H1 (cell line): ENCODE measurements around the gene CLDN12. TPM values are rescaled to one million over a fixed set of nuclear protein-coding genes. Genes with fewer than 3 reads are reported as not detected.

Source experiments
- CTCF ChIA-PET: fragments of 300-600 bp; sonication (Branson Sonifier 250); formaldehyde crosslinking; loops from one replicate; lab custom pipeline; 2021; ENCODE audit not compliant: partially characterized antibody; lab: Charles Lee
- POLR2A ChIA-PET: fragments of 300-600 bp; sonication (Branson Sonifier 250); formaldehyde crosslinking; loops from one replicate; lab custom pipeline; 2021; ENCODE audit warnings: inconsistent platforms; ENCODE audit not compliant: partially characterized antibody; lab: Charles Lee
- DNase-seq, 2 experiments: peaks; one replicate each; pipeline versions ENCODE4 v3.0.0 to v3.0.0-alpha.2; 2010 to 2022; ENCODE audit warnings: low spot score in 2 of 2, low read depth in 1 of 2, mixed read lengths in 1 of 2
- FAIRE-seq: peaks from 2 replicates; lab custom pipeline; 2011; peaks lifted over from hg19 to GRCh38; lab: Jason Lieb, UNC
- H2AFZ ChIP-seq: 2 replicates; pipeline ENCODE4 v1.8.1; 2012; ENCODE audit warnings: low read length, inconsistent platforms
- H2AK5ac ChIP-seq: 2 replicates; pipeline ENCODE4 v1.6.1; 2013; ENCODE audit warnings: low read depth, low read length
- H2BK120ac ChIP-seq: replicated peaks from 2 replicates; pipeline ENCODE3; 2013; ENCODE audit warnings: low read depth, low read length, inconsistent platforms
- H2BK12ac ChIP-seq: 2 replicates; pipeline ENCODE4 v1.6.1; 2013; ENCODE audit warnings: low read depth, low read length
- H2BK15ac ChIP-seq: 2 replicates; pipeline ENCODE4 v1.6.1; 2013; ENCODE audit warnings: low read length
- H2BK20ac ChIP-seq: 2 replicates; pipeline ENCODE4 v1.6.1; 2013; ENCODE audit warnings: low read length
- H2BK5ac ChIP-seq: 2 replicates; pipeline ENCODE4 v1.6.1; 2013; ENCODE audit warnings: low read depth, low read length
- H3K14ac ChIP-seq: 2 replicates; pipeline ENCODE4 v1.6.1; 2013; ENCODE audit warnings: inconsistent platforms; ENCODE audit not compliant: insufficient read length
- H3K18ac ChIP-seq: 2 replicates; pipeline ENCODE4 v1.6.1; 2013; ENCODE audit warnings: low read length; ENCODE audit errors: extremely low read depth
- H3K23ac ChIP-seq: 2 replicates; pipeline ENCODE4 v1.6.1; 2013; ENCODE audit warnings: inconsistent platforms; ENCODE audit not compliant: insufficient read length
- H3K23me2 ChIP-seq: 2 replicates; pipeline ENCODE4 v1.6.1; 2013; ENCODE audit warnings: low read depth, low read length
- H3K27ac ChIP-seq: 2 replicates; pipeline ENCODE4 v1.6.1; 2011; ENCODE audit warnings: low read depth, low read length, inconsistent platforms
- H3K27me3 ChIP-seq, 4 experiments: replicated peaks in 1 of 4; 1 replicate in 1 of 4; 2 replicates in 3 of 4; pipeline versions ENCODE4 v1.6.1 to v1.8.1; 2011 to 2013; ENCODE audit warnings: low read length in 3 of 4, mild to moderate bottlenecking in 3 of 4, inconsistent platforms in 2 of 4, mixed read lengths in 2 of 4, moderate library complexity in 1 of 4; ENCODE audit not compliant: control insufficient read depth in 3 of 4, insufficient read depth in 3 of 4; ENCODE audit errors: extremely low read depth in 1 of 4
- H3K36me3 ChIP-seq, 4 experiments: 2 replicates each; pipeline versions ENCODE4 v1.6.1 to v1.8.1; 2011 to 2013; ENCODE audit warnings: mild to moderate bottlenecking in 4 of 4, low read length in 3 of 4, moderate library complexity in 2 of 4, control low read depth in 1 of 4, inconsistent platforms in 1 of 4; ENCODE audit not compliant: insufficient read depth in 4 of 4, control insufficient read depth in 2 of 4
- H3K4ac ChIP-seq: replicated peaks from 2 replicates; pipeline ENCODE3; 2013; ENCODE audit warnings: low read length, low read depth, mixed read lengths, inconsistent platforms; ENCODE audit not compliant: insufficient read length
- H3K4me1 ChIP-seq, 4 experiments: replicated peaks in 1 of 4; 1 replicate in 1 of 4; 2 replicates in 3 of 4; pipeline versions ENCODE4 v1.6.1 to v1.8.1; 2011 to 2013; ENCODE audit warnings: low read length in 3 of 4, inconsistent platforms in 2 of 4, mixed read lengths in 1 of 4; ENCODE audit not compliant: insufficient read depth in 4 of 4, control insufficient read depth in 3 of 4
- H3K4me2 ChIP-seq, 2 experiments: 2 replicates each; pipeline versions ENCODE4 v1.6.1 to v1.8.1; 2011 to 2013; ENCODE audit warnings: low read depth in 2 of 2, low read length in 2 of 2, control low read depth in 1 of 2, inconsistent platforms in 1 of 2, mild to moderate bottlenecking in 1 of 2; ENCODE audit not compliant: insufficient read depth in 1 of 2
- H3K4me3 ChIP-seq, 4 experiments: fragments of 200-600, 300-600 bp in 1 of 4; sonication (generic), shearing (Covaris generic), sonication (Bioruptor Twin) in 1 of 4; 2 replicates each; pipeline versions ENCODE4 v1.5.1 to v1.8.1; 2011 to 2016; ENCODE audit warnings: low read length in 4 of 4, low read depth in 3 of 4, control low read depth in 2 of 4, inconsistent platforms in 2 of 4, mild to moderate bottlenecking in 2 of 4, mixed read lengths in 1 of 4, moderate library complexity in 1 of 4; ENCODE audit not compliant: insufficient read depth in 2 of 4; ENCODE audit errors: extremely low read depth in 1 of 4
- H3K56ac ChIP-seq: replicated peaks from 2 replicates; pipeline ENCODE3; 2013; ENCODE audit warnings: low read depth, mild to moderate bottlenecking, mixed read lengths, low read length, inconsistent platforms; ENCODE audit not compliant: insufficient read length
- H3K79me1 ChIP-seq: 2 replicates; pipeline ENCODE4 v1.6.1; 2013; ENCODE audit warnings: low read depth, low read length, control low read depth
- H3K79me2 ChIP-seq, 2 experiments: 2 replicates each; pipeline versions ENCODE4 v1.6.1 to v1.8.1; 2012 to 2013; ENCODE audit warnings: low read length in 2 of 2, mild to moderate bottlenecking in 2 of 2, inconsistent platforms in 1 of 2; ENCODE audit not compliant: insufficient read depth in 2 of 2, control insufficient read depth in 1 of 2
- H3K9ac ChIP-seq, 4 experiments: replicated peaks in 1 of 4; 1 replicate in 1 of 4; 2 replicates in 3 of 4; pipeline versions ENCODE4 v1.6.1 to v1.8.1; 2011 to 2013; ENCODE audit warnings: low read depth in 3 of 4, low read length in 3 of 4, control low read depth in 2 of 4, mild to moderate bottlenecking in 2 of 4, moderate library complexity in 2 of 4, inconsistent platforms in 1 of 4; ENCODE audit errors: extremely low read depth in 1 of 4
- H3K9me3 ChIP-seq, 2 experiments: 2 replicates each; pipeline versions ENCODE4 v1.6.1 to v1.8.1; 2012 to 2013; ENCODE audit warnings: mild to moderate bottlenecking in 2 of 2, moderate library complexity in 2 of 2, control low read depth in 1 of 2, inconsistent platforms in 1 of 2, low read depth in 1 of 2, low read length in 1 of 2, mixed read lengths in 1 of 2; ENCODE audit not compliant: insufficient read depth in 2 of 2
- H4K20me1 ChIP-seq, 2 experiments: replicated peaks in 1 of 2; 2 replicates each; pipeline versions ENCODE3 to v1.8.1; 2011 to 2013; ENCODE audit warnings: inconsistent platforms in 2 of 2, low read length in 2 of 2, mild to moderate bottlenecking in 1 of 2; ENCODE audit not compliant: insufficient read depth in 2 of 2, control insufficient read depth in 1 of 2
- H4K5ac ChIP-seq: 2 replicates; pipeline ENCODE4 v1.6.1; 2013; ENCODE audit warnings: low read length, low read depth, mixed read lengths, inconsistent platforms; ENCODE audit not compliant: insufficient read length
- H4K8ac ChIP-seq: 2 replicates; pipeline ENCODE4 v1.8.0; 2013; ENCODE audit warnings: mild to moderate bottlenecking, moderate library complexity, low read length, inconsistent platforms; ENCODE audit not compliant: insufficient read depth; ENCODE audit errors: extremely low read depth
- H4K91ac ChIP-seq: replicated peaks from 2 replicates; pipeline ENCODE3; 2013; ENCODE audit warnings: low read length, mixed read lengths, inconsistent platforms; ENCODE audit not compliant: insufficient read length
- ASH2L ChIP-seq: fragments of 200-600, 300-600 bp; sonication (generic); IDR thresholded peaks from one replicate; pipeline ENCODE4 v1.7.1; 2017; ENCODE audit warnings: low read length
- BACH1 ChIP-seq: IDR thresholded peaks from 2 replicates; pipeline ENCODE4 v1.6.1; 2012; ENCODE audit warnings: low read length, improper control_type of control experiment
- CHD1 ChIP-seq: IDR thresholded peaks from 2 replicates; pipeline ENCODE4 v1.6.1; 2012; ENCODE audit warnings: low read depth, low read length, improper control_type of control experiment
- CHD2 ChIP-seq: IDR thresholded peaks from 2 replicates; pipeline ENCODE4 v1.6.1; 2012; ENCODE audit warnings: low read length, improper control_type of control experiment
- EZH2 ChIP-seq: fragments of 200-600 bp; sonication (generic); IDR thresholded peaks from 2 replicates; pipeline ENCODE4 v1.7.1; 2012; ENCODE audit warnings: low read depth, mild to moderate bottlenecking, moderate library complexity, low read length, inconsistent platforms; ENCODE audit not compliant: severe bottlenecking
- KDM1A ChIP-seq: fragments of 200-600, 300-600 bp; sonication (generic); IDR thresholded peaks from 2 replicates; pipeline ENCODE4 v1.7.1; 2016; ENCODE audit warnings: mild to moderate bottlenecking, low read length, borderline replicate concordance
- PHF8 ChIP-seq: fragments of 200-600 bp; sonication (generic); conservative IDR thresholded peaks from 2 replicates; pipeline ENCODE4 v1.7.1; 2012; ENCODE audit warnings: low read depth, mild to moderate bottlenecking, inconsistent platforms, low read length, moderate library complexity
- RFX5 ChIP-seq: IDR thresholded peaks from 2 replicates; pipeline ENCODE4 v1.6.1; 2011; ENCODE audit warnings: low read depth, low read length, improper control_type of control experiment, borderline replicate concordance
- WGBS, 2 experiments: shearing (Covaris generic) in 1 of 2; methylation state at CpG; one replicate each; pipeline versions ENCODE4 v1.1.6 to v1.1.7; 2013 to 2015; ENCODE audit warnings: low lambda C conversion rate in 2 of 2, mixed read lengths in 2 of 2, inconsistent platforms in 1 of 2, low coverage in 1 of 2, missing lambda C conversion rate in 1 of 2; ENCODE audit not compliant: insufficient replicate concordance in 2 of 2, insufficient coverage in 1 of 2, insufficient read length in 1 of 2; ENCODE audit errors: extremely low coverage in 1 of 2, missing lambda C conversion rate in 1 of 2; 5-methylcytosine and 5-hydroxymethylcytosine counted together
- polyA plus RNA-seq, 7 experiments: library from polyadenylated mRNA; depleted of rRNA in 3 of 7; stranded (reverse) in 5 of 7; unstranded in 2 of 7; fragments of >200 nt in 5 of 7; fragments of 200-250 nt in 2 of 7; gene quantifications; 1 replicate in 5 of 7; 2 replicates in 1 of 7; 4 replicates in 1 of 7; pipeline versions ENCODE4 v1.2.1 to v1.2.3, GENCODE V29; 2011 to 2013; ENCODE audit warnings: missing spikeins in 2 of 7, mixed read lengths in 2 of 7
- total RNA-seq: library from RNA; stranded (reverse); fragmentation: NEBNext Ultra II Directional; extraction: Animal tissue kit (Norgen Biotek cat#: 25700); gene quantifications from 2 replicates; pipeline ENCODE4 v1.2.1, GENCODE V29; 2021
- TF ChIP-seq, protein P1 (sequence below), 3 experiments: IDR thresholded peaks; 1 replicate in 2 of 3; 2 replicates in 1 of 3; pipeline versions ENCODE4 v1.5.1 to v1.6.1; 2011; ENCODE audit warnings: low read length in 3 of 3, mild to moderate bottlenecking in 3 of 3, inconsistent platforms in 2 of 3, low read depth in 1 of 3, moderate library complexity in 1 of 3; ENCODE audit not compliant: insufficient read depth in 1 of 3; ENCODE audit errors: control extremely low read depth in 1 of 3

Gene CLDN12
- total and polyA plus RNA-seq, 2 of the 8 experiments (the other 6 are each of a cell fraction or from before 2014, with no cell fraction given): 49.2 to 127 TPM

- WGBS, 2 experiments: 91% methylated on average over 5 of the region's 5 CpGs; no CpG with 5 or more reads in 1 of the 2 experiments
- H3K4me2 ChIP-seq: no peak overlapping the region
- no peak overlapping the region for H2BK5ac ChIP-seq
- no peak overlapping the region for H4K5ac ChIP-seq
- H2BK120ac ChIP-seq: no peak overlapping the region
- no peak overlapping the region for H4K91ac ChIP-seq
- no peaks in the 10 kb centered on the region for H3K27me3 ChIP-seq
- no peak overlapping the region for H2BK20ac ChIP-seq
- no peaks in the 10 kb centered on the region; the same call in 1 of the 2 replicates for H3K23me2 ChIP-seq
- H3K9me3 ChIP-seq: no peaks in the 10 kb centered on the region; a peak in 1 of 4 replicates
- CTCF ChIA-PET: interaction anchor here (0.6 kb wide), 1 partner anchor 19 kb away, joined by 3 read pairs; no protein-coding TSS in a partner anchor
- no peak overlapping the region for H3K23ac ChIP-seq
- H3K79me1 ChIP-seq: no peaks in the 10 kb centered on the region
- no peak for FAIRE-seq
- no peak overlapping the region for H3K27ac ChIP-seq
- H3K9ac ChIP-seq: no peak overlapping the region
- POLR2A ChIA-PET: no interaction called here
- no peaks in the 10 kb centered on the region for H4K20me1 ChIP-seq
- H3K4me1 ChIP-seq: no peaks in the 10 kb centered on the region
- H3K14ac ChIP-seq: no peak overlapping the region
- H3K4me3 ChIP-seq: no peak overlapping the region
- H3K56ac ChIP-seq: no peak overlapping the region
- H3K36me3 ChIP-seq: no peaks in the 10 kb centered on the region
- H2AK5ac ChIP-seq: no peak overlapping the region
- H3K79me2 ChIP-seq: no peaks in the 10 kb centered on the region
- no peak overlapping the region for H2AFZ ChIP-seq
- DNase-seq: no peak
- no peak overlapping the region for H3K18ac ChIP-seq
- H2BK12ac ChIP-seq: no peak overlapping the region
- H4K8ac ChIP-seq: no peak overlapping the region
- no peak overlapping the region for H3K4ac ChIP-seq
- H2BK15ac ChIP-seq: no peak overlapping the region
- TF ChIP-seq CHD2: no peak
- TF ChIP-seq PHF8: no peak
- no peak for TF ChIP-seq CHD1
- no peak for TF ChIP-seq KDM1A
- no peak for TF ChIP-seq RFX5
- no peak for TF ChIP-seq ASH2L
- TF ChIP-seq BACH1: no peak
- TF ChIP-seq, protein P1, sequence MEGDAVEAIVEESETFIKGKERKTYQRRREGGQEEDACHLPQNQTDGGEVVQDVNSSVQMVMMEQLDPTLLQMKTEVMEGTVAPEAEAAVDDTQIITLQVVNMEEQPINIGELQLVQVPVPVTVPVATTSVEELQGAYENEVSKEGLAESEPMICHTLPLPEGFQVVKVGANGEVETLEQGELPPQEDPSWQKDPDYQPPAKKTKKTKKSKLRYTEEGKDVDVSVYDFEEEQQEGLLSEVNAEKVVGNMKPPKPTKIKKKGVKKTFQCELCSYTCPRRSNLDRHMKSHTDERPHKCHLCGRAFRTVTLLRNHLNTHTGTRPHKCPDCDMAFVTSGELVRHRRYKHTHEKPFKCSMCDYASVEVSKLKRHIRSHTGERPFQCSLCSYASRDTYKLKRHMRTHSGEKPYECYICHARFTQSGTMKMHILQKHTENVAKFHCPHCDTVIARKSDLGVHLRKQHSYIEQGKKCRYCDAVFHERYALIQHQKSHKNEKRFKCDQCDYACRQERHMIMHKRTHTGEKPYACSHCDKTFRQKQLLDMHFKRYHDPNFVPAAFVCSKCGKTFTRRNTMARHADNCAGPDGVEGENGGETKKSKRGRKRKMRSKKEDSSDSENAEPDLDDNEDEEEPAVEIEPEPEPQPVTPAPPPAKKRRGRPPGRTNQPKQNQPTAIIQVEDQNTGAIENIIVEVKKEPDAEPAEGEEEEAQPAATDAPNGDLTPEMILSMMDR (IDR thresholded peaks at IDR 0.05; ENCODE audit: control extremely low read depth in 1 of 3, insufficient read depth in 1 of 3, low read depth in 1 of 3, low read length in 3 of 3): no peak
- no peak for TF ChIP-seq EZH2
Measured at GRCh38 chr7:90391488-90391887, 11.8 kb upstream of the CLDN12 start.
